T-helper 1 cell treated with Interleukin-12 subunit alpha and Interleukin-12 subunit beta and Interleukin-4 antibody, amounts not matched to agents 30 ng/mL and 1 ng/mL, for 36 hours (primary cell): ENCODE data around the gene KANK3. TPM values are rescaled to one million over a fixed set of nuclear protein-coding genes. Genes with fewer than 3 reads are reported as not detected.
"Not testable (repeated sequence)": the region's sequence is repeated elsewhere in the genome, so short reads cannot be mapped to it uniquely, and the experiment has no call there.

Experiments used
- intact Hi-C: fragments of 100-400 bp; cut with micrococcal nuclease; formaldehyde crosslinking; loops from one replicate; pipeline ENCODE4 v1.15.1; 2024
- total RNA-seq: library from RNA; stranded (reverse); gene quantifications from 2 replicates; pipeline ENCODE4 v1.2.3, GENCODE V29; 2022

Gene KANK3
- total RNA-seq, 1 donor from 2014 or later: 1.5 TPM

DNA sequence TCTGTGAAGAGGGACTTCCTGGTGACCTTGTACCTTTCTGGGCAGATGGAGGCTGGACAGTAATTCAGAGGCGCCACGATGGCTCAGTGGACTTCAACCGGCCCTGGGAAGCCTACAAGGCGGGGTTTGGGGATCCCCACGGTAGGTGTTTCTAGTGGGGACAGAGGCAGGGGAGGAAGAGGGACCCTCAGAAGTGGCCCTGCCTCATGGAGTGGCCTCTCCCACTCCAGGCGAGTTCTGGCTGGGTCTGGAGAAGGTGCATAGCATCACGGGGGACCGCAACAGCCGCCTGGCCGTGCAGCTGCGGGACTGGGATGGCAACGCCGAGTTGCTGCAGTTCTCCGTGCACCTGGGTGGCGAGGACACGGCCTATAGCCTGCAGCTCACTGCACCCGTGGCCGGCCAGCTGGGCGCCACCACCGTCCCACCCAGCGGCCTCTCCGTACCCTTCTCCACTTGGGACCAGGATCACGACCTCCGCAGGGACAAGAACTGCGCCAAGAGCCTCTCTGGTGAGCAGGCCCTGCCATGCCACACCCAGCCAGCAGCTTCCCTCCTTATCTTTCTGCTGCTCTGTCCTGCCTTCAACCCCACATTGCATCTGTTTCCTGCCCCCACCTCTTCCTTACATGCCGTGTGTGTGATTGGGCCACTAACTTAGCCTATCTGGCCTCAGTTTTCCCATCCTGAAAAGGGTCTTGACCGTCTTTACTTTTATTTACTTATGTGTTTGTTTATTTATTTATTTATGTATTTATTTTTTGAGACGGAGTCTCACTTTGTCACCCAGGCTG, 28.1 kb upstream of the KANK3 start:
- intact Hi-C loops: no loop called here

- intact Hi-C loops: no loop called here
Measured at GRCh38 chr19:8370176-8371010, 27.3 kb upstream of the KANK3 start.

DNA sequence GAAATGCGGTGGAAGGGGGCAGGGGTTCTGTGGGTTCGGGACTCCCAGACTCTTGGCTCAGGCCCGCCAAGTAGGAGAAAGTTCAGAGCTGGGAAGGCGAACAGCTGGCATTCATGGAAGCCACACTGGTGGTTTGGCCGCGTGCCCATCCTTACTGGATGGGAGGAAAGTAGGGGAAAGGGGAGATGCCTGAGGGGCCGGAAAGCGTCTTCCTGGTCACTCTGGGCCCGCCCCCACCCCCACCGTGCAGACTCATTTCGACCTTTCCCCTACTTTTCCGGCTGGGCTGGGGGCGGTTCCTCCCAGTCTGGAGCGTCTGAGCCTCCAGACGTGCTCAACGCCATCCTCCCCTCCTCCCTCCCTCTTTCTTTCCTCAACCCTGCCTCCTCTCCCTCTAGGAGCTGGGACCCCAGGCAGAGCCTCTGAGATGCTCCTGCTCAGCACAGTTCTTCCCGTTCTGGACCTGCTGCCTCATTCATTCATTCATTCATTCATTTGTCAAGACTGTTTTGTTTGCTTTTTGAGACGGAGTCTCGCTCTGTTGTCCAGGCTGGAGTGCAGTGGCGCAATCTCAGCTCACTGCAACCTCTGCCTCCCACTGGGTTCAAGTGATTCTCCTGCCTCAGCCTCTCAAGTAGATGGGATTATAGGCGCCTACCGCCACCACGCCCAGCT, 24.4 kb upstream of the KANK3 start:
- intact Hi-C loops: no loop called here

- intact Hi-C loops: no loop called here
Measured at GRCh38 chr19:8366961-8367326, 23.9 kb upstream of the KANK3 start.

DNA sequence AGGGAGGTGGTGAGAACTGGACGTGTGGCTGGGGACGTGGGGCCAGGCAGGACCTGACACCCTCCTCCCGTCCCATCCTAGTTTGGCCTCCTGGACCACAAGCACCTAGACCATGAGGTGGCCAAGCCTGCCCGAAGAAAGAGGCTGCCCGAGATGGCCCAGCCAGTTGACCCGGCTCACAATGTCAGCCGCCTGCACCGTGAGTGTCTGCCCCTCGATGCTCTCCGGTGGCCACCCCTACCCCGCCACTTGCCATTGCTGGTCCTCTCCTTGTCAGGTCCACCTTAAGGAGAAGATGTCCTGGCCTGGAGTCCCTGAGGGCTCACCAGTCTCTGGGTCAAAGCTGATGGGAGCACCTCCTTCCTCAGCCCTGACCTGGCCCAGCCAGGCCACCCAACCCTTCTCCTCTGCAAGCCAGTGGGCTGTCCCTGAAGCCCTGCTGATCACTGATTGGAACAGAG, 23.1 kb upstream of the KANK3 start:
- intact Hi-C loops: no loop called here

- intact Hi-C loops: loop anchor here (1.0 to 2.0 kb wide), 3 partner anchors 10 to 49 kb away; partner anchors contain the start of genes MARCHF2 and RAB11B
Measured at GRCh38 chr19:8363803-8364771, 21.0 kb upstream of the KANK3 start, which contains the start of gene ANGPTL4. Gene ANGPTL4 (plus strand): TSS chr19:8364155. CDS start chr19:8364322, 167 bp downstream.

DNA sequence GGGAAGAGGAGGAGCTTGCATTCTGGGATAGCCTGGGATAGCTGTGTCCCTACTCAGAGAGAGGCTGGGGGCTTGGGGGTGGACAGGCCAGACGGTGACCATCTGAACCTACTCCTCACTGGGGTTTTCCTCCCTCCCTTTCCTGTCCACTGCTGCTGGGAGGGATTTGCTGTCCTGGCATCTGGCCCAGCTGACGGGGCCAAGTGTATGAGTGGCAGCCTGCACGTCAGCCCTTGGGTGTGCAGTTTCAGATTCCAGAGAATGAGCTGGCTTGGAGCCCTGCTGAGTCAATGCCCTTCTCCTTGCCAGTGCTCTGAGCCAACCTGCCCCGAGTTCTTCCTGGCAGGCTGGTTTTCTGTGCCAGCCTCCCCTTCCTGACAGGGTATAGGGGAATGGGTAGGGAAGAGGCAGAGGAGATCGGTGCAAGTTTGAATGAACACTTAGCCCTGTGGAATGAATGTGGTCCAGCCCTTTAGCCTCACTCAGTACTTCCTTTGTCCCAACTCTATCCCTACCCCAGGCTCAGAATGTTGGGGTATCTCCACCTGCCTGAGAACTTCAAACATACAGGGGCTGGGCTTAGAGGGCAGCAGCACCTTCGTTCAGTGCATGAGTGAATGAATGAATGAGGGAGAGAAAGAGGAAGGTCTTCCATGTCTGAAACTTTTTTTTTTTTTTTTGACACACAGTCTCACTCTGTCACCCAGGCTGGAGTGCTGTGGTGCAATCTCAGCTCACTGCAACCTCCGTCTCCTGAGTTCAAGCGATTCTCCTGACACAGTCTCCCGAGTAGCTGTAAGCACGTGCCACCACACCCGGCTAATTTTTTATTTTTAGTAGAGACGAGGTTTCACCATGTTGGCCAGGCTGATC, 19.1 kb upstream of the KANK3 start:
- intact Hi-C loops: no loop called here

- intact Hi-C loops: no loop called here
Measured at GRCh38 chr19:8360196-8360595, 17.1 kb upstream of the KANK3 start.

DNA sequence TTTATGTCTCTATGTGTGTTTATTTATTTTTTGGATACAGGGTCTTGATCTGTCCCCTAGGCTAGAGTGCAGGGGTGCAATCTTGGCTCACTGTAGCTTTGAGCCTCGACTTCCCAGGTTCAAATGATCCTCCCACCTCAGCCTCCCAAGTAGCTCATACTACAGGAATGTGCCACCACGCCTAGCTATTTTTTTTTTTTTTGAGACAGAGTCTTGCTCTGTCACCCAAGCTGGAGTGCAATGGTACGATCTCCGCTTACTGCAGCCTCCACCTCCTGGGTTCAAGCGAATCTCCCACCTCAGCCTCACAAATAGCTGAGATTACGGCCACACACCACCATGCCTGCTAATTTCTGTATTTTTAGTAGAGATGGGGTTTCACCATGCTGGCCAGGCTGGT, 15.9 kb upstream of the KANK3 start:
- intact Hi-C loops: no loop called here

GRCh38 chr19:8357007-8357521, 14.0 kb upstream of the KANK3 start:
- intact Hi-C loops: no loop called here

DNA sequence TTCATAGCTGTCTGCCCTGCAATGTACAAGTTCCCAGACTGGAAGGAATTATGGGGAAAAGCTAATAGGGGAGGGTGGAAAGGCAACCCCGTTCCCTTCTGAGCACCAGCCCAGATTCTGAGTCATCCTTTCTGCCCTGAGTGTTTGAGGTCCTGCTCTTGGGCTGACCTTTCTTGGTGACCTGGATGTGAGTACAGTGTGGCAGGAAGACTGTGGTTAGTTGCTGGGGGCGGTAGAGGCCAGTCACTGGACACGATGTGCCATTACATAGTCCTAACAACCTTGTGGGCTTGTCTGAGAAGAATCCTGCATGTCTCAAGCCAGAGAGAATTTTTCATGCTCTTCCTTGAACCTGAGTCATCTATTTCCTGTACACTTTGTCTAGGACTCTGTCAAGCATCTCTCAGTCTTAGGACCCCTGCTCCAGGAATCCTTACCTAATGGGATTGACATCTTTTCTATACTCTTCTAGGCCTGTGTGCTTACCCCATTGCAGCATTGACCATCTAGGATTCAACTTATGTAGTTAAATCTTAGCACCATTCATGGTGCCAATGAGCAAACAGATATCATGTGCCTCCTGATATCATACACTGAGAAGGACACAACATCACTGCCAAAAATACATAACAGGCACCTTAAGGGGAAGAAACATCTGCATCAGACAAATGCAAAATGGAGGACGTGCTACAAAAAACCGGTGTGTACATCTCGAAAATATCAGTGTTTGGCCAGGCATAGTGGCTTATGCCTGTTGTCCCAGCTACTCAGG, 12.8 kb upstream of the KANK3 start:
- intact Hi-C loops: loop anchor here (2.0 kb wide), 2 partner anchors 91 to 223 kb away; no protein-coding TSS in a partner anchor

DNA sequence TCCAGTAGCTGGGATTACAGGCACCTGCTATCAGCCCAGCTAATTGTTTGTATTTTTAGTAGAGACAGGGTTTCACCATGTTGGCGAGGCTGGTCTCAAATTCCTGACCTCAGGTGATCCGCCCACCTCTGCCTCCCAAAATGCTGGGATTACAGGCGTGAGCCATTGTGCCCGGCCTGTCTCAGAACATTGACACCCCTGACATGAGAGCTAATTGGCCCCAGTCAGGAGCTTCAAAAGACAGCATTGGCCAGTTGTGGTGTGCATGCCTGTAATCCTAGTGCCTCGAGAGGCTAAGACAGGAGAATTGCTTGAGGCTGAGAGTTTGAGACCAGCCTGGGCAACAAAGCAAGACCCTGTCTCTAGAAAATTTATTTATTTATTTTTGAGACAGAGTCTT, 9.8 kb upstream of the KANK3 start:
- intact Hi-C loops: not testable (repeated sequence)

DNA sequence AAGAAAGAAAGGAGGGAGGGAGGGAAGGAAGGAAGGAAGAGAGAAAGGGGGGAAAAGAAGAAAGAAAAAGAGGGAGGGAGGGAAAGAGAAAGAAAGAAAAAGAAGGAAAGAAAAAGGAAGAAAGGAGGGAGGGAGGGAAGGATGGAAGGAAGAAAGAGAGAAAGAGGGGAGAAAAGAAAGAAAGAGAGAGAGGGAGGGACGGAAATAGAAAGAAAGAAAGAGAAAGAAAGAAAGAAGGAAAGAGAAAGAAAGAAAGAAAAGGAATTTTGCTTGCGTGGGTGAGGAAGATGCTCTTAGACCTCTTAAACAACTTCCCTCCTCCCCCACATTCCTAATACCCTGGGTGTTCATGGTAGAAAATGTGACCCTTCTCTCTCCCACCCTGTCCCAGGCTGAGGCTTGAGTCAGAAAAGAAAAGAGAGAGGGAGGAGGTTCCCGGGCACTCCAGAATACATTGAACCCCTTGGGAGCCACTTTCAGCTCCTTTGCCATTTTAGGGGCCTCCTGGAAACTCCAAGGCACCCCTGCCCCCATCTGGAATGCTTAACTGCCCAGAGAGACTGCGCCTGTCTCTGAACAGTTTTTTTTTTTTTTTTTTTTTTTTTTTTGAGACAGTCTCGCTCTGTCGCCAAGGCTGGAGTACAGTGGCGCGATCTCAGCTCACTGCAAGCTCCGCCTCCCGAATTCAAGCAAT, 9.2 kb upstream of the KANK3 start:
- intact Hi-C loops: no loop called here

DNA sequence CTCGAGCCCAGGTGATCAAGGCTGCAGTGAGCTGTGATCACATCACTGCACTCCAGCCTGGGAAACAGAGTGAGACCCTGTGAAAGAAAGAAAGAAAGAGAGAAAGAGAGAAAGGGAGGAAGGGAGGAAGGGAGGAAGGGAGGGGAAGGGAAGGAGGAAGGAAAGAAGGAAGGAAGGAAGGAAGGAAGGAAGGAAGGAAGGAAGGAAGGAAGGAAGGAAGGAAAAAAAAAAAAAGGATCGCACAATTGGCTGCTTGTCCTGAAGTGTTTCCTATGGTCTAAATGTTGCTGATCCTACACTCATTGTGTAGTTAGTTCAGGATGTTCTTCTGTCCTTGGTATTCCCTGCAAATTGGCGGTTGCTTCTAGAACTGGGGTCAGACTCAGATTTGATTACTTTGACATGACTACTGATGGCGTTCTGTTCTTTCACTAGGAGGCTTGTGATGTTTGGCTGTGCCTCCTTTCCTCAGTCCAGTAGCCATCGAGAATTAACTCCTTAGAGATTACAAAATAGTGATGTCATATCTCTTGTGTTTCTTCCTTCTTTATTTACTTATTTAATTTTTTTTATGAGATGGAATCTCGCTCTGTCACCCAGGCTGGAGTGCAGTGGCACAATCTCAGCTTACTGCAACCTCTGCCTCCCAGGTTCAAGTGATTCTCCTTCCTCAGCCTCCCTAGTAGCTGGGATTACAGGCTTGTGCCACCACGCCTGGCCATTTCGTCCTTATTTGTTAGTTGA, 6.7 kb upstream of the KANK3 start:
- intact Hi-C loops: not testable (repeated sequence)

GRCh38 chr19:8343483-8343844, 402 bp upstream of the KANK3 start:
- intact Hi-C loops: loop anchor here (1.0 kb wide), 2 partner anchors 35 to 47 kb away; partner anchors contain the start of genes CD320 and RAB11B

GRCh38 chr19:8342316-8342683, 762 bp downstream of the KANK3 start:
- intact Hi-C loops: no loop called here

GRCh38 chr19:8341504-8341903, 1.6 kb downstream of the KANK3 start:
- intact Hi-C loops: not testable (repeated sequence)
